Suprapubic skin (tissue), 4 donors: ENCODE results near the gene FIGN.

Experiments used
- CTCF ChIP-seq, 2 donors: fragments of 200-600 bp in 1 of 2; fragments of 450-650 bp in 1 of 2; sonication (generic) in 1 of 2; IDR thresholded peaks; one replicate each; pipeline ENCODE4 v1.5.1; 2016 to 2019; ENCODE audit warnings: antibody characterized with exemption in 2 of 2, mild to moderate bottlenecking in 1 of 2, moderate library complexity in 1 of 2
- POLR2A ChIP-seq, 2 donors: fragments of 450-650 bp; IDR thresholded peaks; one replicate each; pipeline ENCODE4 v1.6.1; 2017; ENCODE audit warnings: antibody characterized with exemption in 2 of 2, mild to moderate bottlenecking in 2 of 2, moderate library complexity in 2 of 2
- POLR2AphosphoS5 ChIP-seq, 3 donors: sonication (generic); formaldehyde crosslinking; IDR thresholded peaks; one replicate each; pipeline ENCODE4 v1.6.1; 2017; ENCODE audit warnings: antibody characterized with exemption in 3 of 3

- TF ChIP-seq CTCF (IDR thresholded peaks at IDR 0.05) (no peak), POLR2AphosphoS5 (IDR thresholded peaks at IDR 0.05) (no peak), POLR2A (IDR thresholded peaks at IDR 0.05) (no peak)
Observed at GRCh38 chr2:163556511-163556910, 179.3 kb downstream of the FIGN start.
